Astrocyte of the spinal cord (primary cell): Measurements from ENCODE around the gene ARHGEF10L.

Experiments used
- DNase-seq: peaks from one replicate; pipeline ENCODE4 v3.0.0; 2011; ENCODE audit warnings: low read depth, low spot score
- H3K4me3 ChIP-seq: 2 replicates; pipeline ENCODE4 v1.5.1; 2011; ENCODE audit warnings: low read depth, mild to moderate bottlenecking, low read length, moderate library complexity
- CTCF ChIP-seq: IDR thresholded peaks from 2 replicates; pipeline ENCODE4 v1.5.1; 2012; ENCODE audit warnings: low read depth, mild to moderate bottlenecking, low read length, inconsistent platforms
- in situ Hi-C: cut with HindIII; loops from 2 replicates; pipeline ENCODE4 v1.10.0; 2017; ENCODE audit warnings: low sequenced_read_pairs

The ARHGEF10L gene

GRCh38 chr1:17617787-17618557 lies 78.5 kb downstream of the ARHGEF10L start:
- in situ Hi-C loops = no loop called here
- DNase-seq = peak; percentile 31
- no peak for TF ChIP-seq CTCF
- H3K4me3 ChIP-seq = no peak overlapping the region

DNA sequence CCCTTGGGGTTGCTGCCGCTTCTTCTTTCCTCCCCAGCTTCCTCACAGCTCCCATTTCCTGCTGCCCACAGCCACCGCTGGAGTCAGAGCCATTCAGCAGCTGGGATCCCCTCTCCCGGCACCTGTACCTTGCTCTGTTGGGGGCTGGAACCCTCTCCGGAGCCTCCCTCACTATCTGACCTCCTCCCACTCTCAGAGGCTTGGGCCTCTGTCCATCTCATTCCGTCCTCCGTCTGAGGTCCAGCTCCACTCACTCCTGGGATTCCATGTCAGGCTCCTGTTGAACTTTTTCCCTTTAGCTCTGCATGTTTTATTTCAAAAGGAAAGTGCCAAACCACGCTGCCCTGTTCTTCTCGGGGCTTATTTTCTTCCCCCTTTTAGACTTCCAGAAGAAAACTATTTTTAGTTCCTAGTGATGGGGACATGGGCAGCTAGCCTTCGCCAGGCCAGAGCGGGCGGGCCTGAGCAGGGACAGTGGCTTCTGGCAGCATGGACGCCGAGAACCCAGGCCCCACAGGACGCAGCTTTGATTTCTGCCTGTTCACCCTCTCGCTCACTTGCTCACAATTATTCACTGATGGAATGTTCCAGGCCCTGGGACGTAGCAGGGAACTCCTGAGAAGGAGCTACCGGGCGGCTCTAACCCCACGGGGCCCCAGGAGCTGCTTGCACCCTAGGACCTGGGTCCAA lies 79.2 kb downstream of the ARHGEF10L start:
- DNase-seq = no peak
- in situ Hi-C loops = no loop called here
- no peak for TF ChIP-seq CTCF
- H3K4me3 ChIP-seq = no peak overlapping the region

DNA sequence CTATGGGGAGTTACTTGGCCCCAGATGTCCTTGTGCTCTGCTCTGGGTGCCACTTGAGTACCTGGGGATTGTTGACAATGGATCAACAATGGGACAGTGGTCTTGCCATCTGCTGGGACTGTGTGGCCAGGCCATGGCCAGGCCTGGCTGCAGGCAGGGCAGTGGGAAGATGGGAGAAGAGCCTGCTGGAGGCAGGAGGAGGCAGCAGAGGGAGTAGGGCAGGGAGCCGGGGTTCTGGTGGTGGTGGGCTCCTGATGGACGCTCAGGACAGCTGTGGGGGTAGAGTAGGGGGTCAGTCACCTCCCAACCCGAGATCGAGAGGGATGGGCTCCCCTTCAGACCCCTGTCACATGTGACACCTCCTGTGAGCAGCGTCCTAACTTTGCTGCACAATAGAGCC lies 81.0 kb downstream of the ARHGEF10L start:
- no peak overlapping the region for H3K4me3 ChIP-seq
- no peak for DNase-seq
- in situ Hi-C loops = no loop called here
- TF ChIP-seq CTCF = no peak

DNA sequence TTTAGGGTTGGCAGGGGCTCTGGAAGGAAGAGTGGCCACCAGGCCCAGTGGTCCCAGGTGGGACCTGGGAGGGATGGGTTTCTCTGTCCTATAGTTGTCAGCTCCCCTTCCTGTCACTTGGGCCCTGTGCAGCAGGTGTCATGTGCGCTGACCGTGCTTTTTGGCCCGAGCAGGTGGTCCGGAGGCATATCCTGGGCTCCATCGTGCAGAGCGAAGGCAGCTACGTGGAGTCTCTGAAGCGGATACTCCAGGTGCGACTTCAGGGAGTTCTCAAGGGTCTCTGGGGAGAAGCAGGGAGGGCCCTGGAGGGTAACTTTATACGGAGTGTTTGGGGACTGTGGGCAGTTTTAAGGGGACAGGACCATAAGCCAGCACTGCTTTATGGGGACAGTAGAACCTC lies 82.2 kb downstream of the ARHGEF10L start:
- no peak for DNase-seq
- in situ Hi-C loops = no loop called here
- H3K4me3 ChIP-seq = no peak overlapping the region
- no peak for TF ChIP-seq CTCF

DNA sequence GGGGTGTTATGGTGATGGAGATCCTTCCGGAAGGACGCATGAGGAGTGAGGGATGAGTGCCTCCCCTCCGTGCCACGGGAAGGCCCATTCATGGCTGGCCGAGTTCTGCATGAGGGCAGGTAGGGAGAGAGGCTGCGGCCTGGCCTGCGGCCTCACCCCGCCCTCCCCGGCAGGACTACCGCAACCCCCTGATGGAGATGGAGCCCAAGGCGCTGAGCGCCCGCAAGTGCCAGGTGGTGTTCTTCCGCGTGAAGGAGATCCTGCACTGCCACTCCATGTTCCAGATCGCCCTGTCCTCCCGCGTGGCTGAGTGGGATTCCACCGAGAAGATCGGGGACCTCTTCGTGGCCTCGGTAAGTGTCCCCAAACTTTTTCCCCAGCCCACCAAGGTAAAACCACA lies 83.3 kb downstream of the ARHGEF10L start:
- in situ Hi-C loops = no loop called here
- no peak overlapping the region for H3K4me3 ChIP-seq
- no peak for DNase-seq
- TF ChIP-seq CTCF = no peak

DNA sequence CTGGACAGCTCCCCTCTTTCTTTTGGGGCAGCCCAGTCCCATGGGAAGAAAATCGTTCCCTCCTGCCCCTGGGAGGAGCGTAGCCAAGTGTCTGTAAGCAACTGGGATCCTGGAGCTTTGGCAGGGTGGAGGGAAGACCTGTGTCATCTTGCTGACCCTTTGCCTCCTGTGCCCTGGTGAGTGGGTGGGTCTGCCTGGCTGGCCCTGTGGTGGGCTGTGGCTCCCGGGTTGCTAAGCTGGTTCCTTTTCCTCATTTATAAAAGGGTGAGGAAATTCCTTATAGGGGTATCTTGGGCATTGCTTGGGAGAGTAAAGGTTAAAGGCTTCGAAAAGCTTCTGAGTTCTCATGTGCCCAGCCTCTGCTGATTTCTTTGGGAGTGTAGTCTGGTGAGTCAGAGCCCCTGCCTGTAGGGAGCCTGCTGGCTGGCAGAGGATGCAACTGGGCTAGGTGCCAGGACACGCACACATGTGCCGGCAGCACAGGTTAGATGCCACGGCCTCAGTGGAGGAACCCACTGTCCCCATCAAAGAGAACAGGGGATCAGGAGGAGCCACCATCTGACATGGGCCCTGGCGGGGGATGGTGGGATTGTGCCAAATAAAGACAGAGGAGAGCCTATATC lies 85.2 kb downstream of the ARHGEF10L start:
- peak; percentile 61 for DNase-seq
- no peak for TF ChIP-seq CTCF
- H3K4me3 ChIP-seq = no peak overlapping the region
- in situ Hi-C loops = no loop called here
